Subcutaneous adipose tissue (tissue), 4 donors: Measurements from ENCODE around the gene LRFN2. TPM values are rescaled to one million over a fixed set of nuclear protein-coding genes. Genes with fewer than 3 reads are reported as not detected.

Experiments used
- total RNA-seq, 4 donors: library from RNA; depleted of rRNA; stranded (reverse); fragments of >200 nt; gene quantifications; one replicate each; pipeline ENCODE4 v1.1.0, GENCODE V29; 2016
- TF ChIP-seq, protein P1 (sequence below): fragments of 450-650 bp; IDR thresholded peaks from one replicate; pipeline ENCODE4 v1.5.1; 2016; ENCODE audit warnings: low read depth, mild to moderate bottlenecking, control low read depth, antibody characterized with exemption, moderate library complexity

LRFN2 gene
- total RNA-seq, 4 donors from 2014 or later = not detected

DNA sequence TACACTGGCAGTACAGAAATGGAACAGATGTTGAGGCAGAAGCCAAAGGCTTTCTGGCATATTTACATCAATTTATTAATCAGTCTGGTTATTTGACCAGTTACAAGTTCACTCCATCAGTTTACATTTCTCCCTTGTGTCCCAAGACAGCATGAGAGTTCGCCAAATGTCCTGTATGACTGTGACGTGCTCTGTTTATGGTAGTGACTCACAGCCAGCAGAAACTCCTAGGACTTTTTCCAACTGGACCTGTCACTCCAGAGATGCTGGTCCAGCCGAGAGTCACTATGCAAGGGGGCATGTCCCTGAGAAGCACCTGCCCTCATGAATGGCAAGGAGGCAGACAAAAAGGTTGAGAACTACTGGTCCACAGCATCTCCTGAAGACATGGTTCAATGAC lies 160.0 kb downstream of the LRFN2 start:
- TF ChIP-seq, protein P1, sequence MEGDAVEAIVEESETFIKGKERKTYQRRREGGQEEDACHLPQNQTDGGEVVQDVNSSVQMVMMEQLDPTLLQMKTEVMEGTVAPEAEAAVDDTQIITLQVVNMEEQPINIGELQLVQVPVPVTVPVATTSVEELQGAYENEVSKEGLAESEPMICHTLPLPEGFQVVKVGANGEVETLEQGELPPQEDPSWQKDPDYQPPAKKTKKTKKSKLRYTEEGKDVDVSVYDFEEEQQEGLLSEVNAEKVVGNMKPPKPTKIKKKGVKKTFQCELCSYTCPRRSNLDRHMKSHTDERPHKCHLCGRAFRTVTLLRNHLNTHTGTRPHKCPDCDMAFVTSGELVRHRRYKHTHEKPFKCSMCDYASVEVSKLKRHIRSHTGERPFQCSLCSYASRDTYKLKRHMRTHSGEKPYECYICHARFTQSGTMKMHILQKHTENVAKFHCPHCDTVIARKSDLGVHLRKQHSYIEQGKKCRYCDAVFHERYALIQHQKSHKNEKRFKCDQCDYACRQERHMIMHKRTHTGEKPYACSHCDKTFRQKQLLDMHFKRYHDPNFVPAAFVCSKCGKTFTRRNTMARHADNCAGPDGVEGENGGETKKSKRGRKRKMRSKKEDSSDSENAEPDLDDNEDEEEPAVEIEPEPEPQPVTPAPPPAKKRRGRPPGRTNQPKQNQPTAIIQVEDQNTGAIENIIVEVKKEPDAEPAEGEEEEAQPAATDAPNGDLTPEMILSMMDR = no peak

DNA sequence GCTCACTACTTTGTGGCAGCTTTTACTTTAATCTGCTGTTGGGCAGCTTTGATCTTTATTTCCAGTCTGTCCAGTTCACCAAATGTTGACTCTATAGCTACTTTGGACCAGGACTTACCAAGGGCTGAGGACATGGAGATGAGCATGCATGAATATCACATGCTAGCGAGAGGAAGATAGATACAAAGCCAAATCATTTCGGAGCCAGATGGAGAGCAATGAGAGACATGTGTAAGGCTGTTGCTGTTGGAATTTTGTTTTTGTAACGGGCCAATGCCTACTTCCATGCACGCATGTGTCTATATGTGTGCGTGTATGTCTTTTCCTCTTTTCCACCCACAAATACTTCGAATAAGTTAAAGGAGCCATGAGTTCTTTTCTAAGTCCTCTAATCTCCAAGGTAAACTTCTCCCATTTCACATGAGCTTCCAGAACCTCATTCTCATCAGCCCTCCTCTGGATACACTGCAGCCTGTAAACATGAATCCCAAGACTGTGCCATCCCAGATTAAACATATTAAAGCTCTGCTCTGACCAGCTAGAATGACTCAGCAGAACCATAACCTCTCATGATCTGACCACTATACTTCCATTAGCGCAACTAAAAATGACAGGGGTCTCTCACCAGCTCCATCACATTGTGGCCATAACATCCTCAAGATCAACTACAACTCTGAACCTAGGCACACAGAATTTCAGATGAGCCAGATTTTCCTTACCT lies 160.7 kb downstream of the LRFN2 start:
- TF ChIP-seq, protein P1 = no peak

DNA sequence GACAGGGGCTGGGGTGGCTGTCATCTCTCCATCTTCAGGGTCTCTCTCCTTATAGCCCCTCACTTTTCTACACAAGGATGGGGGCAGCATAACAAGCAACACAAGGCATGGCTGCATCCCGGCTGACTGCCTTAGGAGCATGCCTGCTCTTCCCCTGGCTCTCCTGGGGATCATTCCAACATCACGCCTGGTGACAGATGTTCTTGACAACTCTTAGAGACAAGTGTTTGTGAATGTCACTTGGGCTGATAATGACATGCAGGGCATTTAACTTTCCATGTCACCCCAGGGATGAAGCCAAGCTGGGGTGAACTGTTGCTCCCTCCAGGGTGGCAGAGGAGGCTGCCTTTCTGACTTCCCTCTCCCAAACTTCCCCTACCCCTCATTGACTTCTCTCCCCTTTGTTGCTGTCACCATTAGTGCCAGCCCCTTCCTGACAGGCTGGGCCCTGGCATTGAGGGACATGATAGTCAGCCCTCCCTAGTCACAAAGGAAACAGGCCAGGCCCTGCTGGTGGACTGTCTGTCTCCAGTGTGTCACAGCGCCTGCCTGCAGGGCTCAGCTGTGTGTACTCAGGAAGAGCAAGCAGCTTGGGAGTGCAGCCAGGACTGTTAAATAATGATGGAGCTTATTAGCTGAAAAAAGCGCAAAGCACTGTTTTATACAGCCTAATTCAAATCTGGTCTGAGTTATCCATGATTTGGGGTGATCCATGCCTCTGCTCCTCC lies 161.8 kb downstream of the LRFN2 start:
- TF ChIP-seq, protein P1 = no peak

DNA sequence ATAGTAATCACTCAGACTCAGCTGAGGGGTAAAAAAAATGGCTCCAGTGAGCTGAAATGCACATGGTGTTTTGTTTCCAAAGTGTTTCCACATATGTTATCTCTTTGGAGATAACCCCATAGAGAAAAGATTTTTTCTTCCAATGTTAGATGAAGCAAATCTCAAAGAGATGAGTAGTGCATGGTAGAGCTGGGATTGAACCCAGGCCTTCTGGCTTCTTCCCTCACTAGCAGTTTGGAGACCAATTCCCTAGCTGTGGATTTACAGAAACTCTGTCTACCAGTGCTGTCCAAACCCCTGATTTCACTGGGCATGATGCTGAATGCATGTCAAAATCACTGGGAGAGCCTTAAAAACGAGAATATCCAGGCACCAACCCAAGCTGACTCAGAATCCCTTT lies 165.1 kb downstream of the LRFN2 start:
- TF ChIP-seq, protein P1 = no peak

DNA sequence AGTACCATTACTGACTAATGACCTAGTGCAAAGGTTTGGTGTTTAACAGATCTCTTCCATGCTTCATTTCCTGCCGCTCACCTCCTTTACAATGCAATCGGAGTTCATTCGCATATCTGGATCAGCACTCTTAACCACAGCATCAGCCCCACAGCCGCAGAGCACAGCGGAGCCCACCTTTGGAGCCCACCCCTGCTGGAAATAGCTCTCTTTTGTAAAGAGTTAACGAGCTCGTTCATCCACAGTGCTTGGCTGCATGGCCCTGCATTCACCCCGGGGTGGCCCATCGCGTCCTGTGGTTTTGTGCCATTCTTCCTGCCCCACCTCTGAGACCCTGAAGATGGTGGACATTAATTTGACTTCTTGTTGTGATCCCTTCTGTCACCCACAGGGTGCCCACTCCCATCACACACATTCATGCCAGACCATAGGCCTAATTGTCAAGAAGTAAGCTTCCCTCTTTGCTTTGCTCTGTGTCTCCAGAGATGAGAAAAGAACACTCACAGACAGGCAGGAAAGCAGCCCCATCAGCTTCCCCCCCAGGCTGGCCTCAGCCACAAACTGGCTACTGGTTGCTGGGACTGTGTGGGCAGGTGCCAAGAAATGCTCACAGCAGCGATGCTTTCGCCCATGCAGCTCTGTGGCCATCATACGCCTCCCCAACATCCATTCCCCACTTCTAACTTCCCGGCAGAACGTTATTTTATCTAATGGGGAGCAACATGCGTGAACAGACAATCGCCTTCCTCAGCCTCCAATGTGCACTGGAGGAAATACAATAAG lies 167.0 kb downstream of the LRFN2 start:
- TF ChIP-seq, protein P1 = no peak

DNA sequence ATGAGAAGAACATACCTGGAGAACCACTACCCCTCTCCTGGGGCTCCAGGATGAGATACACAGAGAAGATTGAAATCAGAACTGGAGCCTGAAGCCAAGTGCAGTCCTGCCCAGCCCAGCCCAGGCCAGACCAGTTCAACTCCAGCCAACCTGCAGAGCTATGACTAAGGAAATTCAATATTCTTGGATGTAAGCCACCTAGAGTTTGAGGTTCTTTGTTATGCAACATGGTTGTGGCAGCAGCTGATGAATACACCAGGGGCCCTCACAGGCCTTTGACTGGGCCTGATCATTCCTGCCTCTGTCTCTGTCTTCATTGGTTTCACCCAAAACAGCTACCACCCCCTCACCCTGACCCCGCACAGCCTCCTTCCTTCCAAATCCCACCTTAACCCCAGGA lies 167.8 kb downstream of the LRFN2 start:
- TF ChIP-seq, protein P1 = no peak

DNA sequence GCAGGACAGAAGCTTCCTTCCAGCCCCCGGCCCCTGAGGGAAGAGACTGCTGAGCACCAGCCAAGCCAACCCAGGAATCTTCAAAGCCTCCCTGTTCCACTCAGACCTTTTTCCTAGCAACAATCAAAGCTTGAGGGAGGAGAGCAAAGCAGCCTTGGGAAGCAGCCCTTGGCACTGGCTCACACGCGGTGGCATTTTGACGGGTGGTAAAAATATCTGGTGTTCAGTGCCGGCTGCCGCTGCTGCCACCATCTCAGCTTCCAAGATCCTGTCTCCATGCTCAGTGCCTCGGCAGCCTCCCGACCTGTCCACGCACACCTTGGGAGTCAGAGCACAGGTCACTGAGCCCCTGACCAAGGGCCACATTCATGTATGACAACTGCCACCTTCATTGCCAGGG lies 170.1 kb downstream of the LRFN2 start:
- TF ChIP-seq, protein P1 = no peak
